Spleen (tissue), 7 donors: ENCODE data around the gene PLAC8.

Experiments
- CTCF ChIP-seq, 11 experiments: fragments of 200-600 bp in 7 of 11; fragments of 450-650 bp in 4 of 11; sonication (generic) in 4 of 11; IDR thresholded peaks in 8 of 11; conservative IDR thresholded peaks in 3 of 11; 1 replicate in 7 of 11; 2 replicates in 4 of 11; pipeline versions ENCODE4 v1.4.0 to v1.8.0; 2016 to 2021; ENCODE audit warnings: antibody characterized with exemption in 11 of 11, inconsistent platforms in 4 of 11, mild to moderate bottlenecking in 1 of 11
- POLR2A ChIP-seq, 3 donors: fragments of 450-650 bp; IDR thresholded peaks; one replicate each; pipeline ENCODE4 v1.5.1; 2017; ENCODE audit warnings: antibody characterized with exemption in 3 of 3, mild to moderate bottlenecking in 1 of 3
- POLR2AphosphoS5 ChIP-seq, 3 donors: sonication (generic); formaldehyde crosslinking; IDR thresholded peaks; one replicate each; pipeline ENCODE4 v1.5.1; 2017; ENCODE audit warnings: antibody characterized with exemption in 3 of 3
- donor health status: DM: no; HTN: no; CAD: no; lungs with moderate emphysema.
- donor health status: DM: no; HTN: no; CAD: no.
- donor health status: DM: no; HTN: no; CAD: no.

GRCh38 chr4:83109480-83110222 lies 4.9 kb downstream of the PLAC8 start:
- TF ChIP-seq POLR2A (IDR thresholded peaks at IDR 0.05) = no peak
- peak in 2 of 3 donors; percentile 56 to 72 for TF ChIP-seq POLR2AphosphoS5 (IDR thresholded peaks at IDR 0.05)
- TF ChIP-seq CTCF (IDR thresholded peaks at IDR 0.05 in 8 of 11, conservative IDR thresholded peaks at IDR 0.05 in 3 of 11) = no peak
